HepG2 (cell line): Measurements from ENCODE around the gene SPHK2. TPM values are rescaled to one million over a fixed set of nuclear protein-coding genes. Genes with fewer than 3 reads are reported as not detected.

ENCODE experiments used
- ATAC-seq: fragments of 200-7000 bp; cut with Tn5 transposase; 3 replicates; pipeline ENCODE4 v1.9.1; 2020; ENCODE audit warnings: mild to moderate bottlenecking, moderate library complexity
- BruUV-seq: library from RNA; stranded (reverse); fragments of 400-500 nt; replicated peaks from 2 replicates; lab custom pipeline; 2021; lab: Mats Ljungman, UMichigan
- CTCF ChIA-PET: fragments of 300-600 bp; formaldehyde crosslinking; extraction: SDS; loops from one replicate; lab custom pipeline; 2021; ENCODE audit warnings: low total read pairs, inconsistent platforms, low intra/inter-chr PET ratio; lab: Yijun Ruan, JAX
- POLR2A ChIA-PET: fragments of 350-600 bp; sonication (Branson Sonifier 250); formaldehyde crosslinking; loops from one replicate; lab custom pipeline; 2020; ENCODE audit warnings: antibody characterized with exemption, inconsistent platforms; lab: Yijun Ruan, JAX
- DNase-seq: peaks from one replicate; pipeline ENCODE4 v3.0.0-alpha.2; 2015; ENCODE audit warnings: low spot score
- FAIRE-seq: peaks from 3 replicates; lab custom pipeline; 2011; peaks lifted over from hg19 to GRCh38; lab: Jason Lieb, UNC
- H2AFZ ChIP-seq: one replicate; pipeline ENCODE4 v1.6.1; 2011; ENCODE audit warnings: low read length, inconsistent platforms
- H3K27ac ChIP-seq: fragments of 300-600 bp; 3 replicates; pipeline ENCODE4 v1.8.0; 2011; ENCODE audit warnings: mixed run types, mild to moderate bottlenecking, mixed read lengths, low read length, inconsistent platforms; ENCODE audit not compliant: insufficient read depth; ENCODE audit errors: extremely low read length
- H3K27me3 ChIP-seq, 2 experiments: fragments of 200-600 bp in 1 of 2; 2 replicates in 1 of 2; 3 replicates in 1 of 2; pipeline versions ENCODE4 v1.6.0 to v1.8.0; 2011; ENCODE audit warnings: low read length in 2 of 2, mild to moderate bottlenecking in 2 of 2, moderate library complexity in 2 of 2, inconsistent platforms in 1 of 2; ENCODE audit not compliant: insufficient read depth in 2 of 2, control insufficient read depth in 1 of 2
- H3K36me3 ChIP-seq, 2 experiments: fragments of 200-600 bp in 1 of 2; replicated peaks in 1 of 2; 2 replicates in 1 of 2; 3 replicates in 1 of 2; pipeline versions ENCODE4 v1.5.1 to v1.8.0; 2011; ENCODE audit warnings: low read length in 2 of 2, inconsistent platforms in 1 of 2; ENCODE audit not compliant: insufficient read depth in 2 of 2, control insufficient read depth in 1 of 2
- H3K4me1 ChIP-seq: 2 replicates; pipeline ENCODE4 v1.5.1; 2012; ENCODE audit warnings: low read length, inconsistent platforms; ENCODE audit not compliant: insufficient read depth
- H3K4me2 ChIP-seq: 2 replicates; pipeline ENCODE4 v1.6.0; 2011; ENCODE audit warnings: low read depth, low read length, inconsistent platforms
- H3K4me3 ChIP-seq, 3 experiments: fragments of 200-600 bp in 1 of 3; sonication (generic), shearing (Covaris generic) in 1 of 3; replicated peaks in 1 of 3; 2 replicates each; pipeline ENCODE4 v1.5.1; 2011 to 2016; ENCODE audit warnings: low read length in 3 of 3, inconsistent platforms in 2 of 3, low read depth in 2 of 3, mild to moderate bottlenecking in 2 of 3, control low read depth in 1 of 3, mixed read lengths in 1 of 3; ENCODE audit not compliant: insufficient read depth in 1 of 3
- H3K79me2 ChIP-seq: one replicate; pipeline ENCODE4 v1.6.1; 2011; ENCODE audit warnings: low read length, inconsistent platforms; ENCODE audit not compliant: insufficient read depth
- H3K9ac ChIP-seq: 2 replicates; pipeline ENCODE4 v1.6.0; 2011; ENCODE audit warnings: mild to moderate bottlenecking, low read depth, low read length, inconsistent platforms; ENCODE audit not compliant: insufficient read depth
- H3K9me3 ChIP-seq: 2 replicates; pipeline ENCODE4 v1.5.1; 2012; ENCODE audit warnings: mild to moderate bottlenecking, low read length
- H4K20me1 ChIP-seq: 2 replicates; pipeline ENCODE4 v1.6.0; 2011; ENCODE audit warnings: inconsistent platforms, mild to moderate bottlenecking, low read length, moderate library complexity; ENCODE audit not compliant: insufficient read depth
- FLYWCH1 ChIP-seq: sonication (generic); formaldehyde crosslinking; IDR thresholded peaks from 2 replicates; pipeline ENCODE4 v1.8.1; 2023; ENCODE audit warnings: mild to moderate bottlenecking, missing genetic modification reagents
- HDAC2 ChIP-seq: sonication (generic); formaldehyde crosslinking; IDR thresholded peaks from 2 replicates; pipeline ENCODE4 v1.4.0; 2020; ENCODE audit warnings: missing genetic modification reagents
- KDM5A ChIP-seq: fragments of 200-600 bp; sonication (generic); IDR thresholded peaks from 2 replicates; pipeline ENCODE4 v1.7.0; 2018; ENCODE audit warnings: antibody characterized with exemption, mild to moderate bottlenecking, low read length, borderline replicate concordance
- KLF16 ChIP-seq, 2 experiments: sonication (generic) in 1 of 2; formaldehyde crosslinking in 1 of 2; IDR thresholded peaks; 2 replicates each; pipeline versions ENCODE4 v1.6.1 to v1.8.0; 2016 to 2023; ENCODE audit warnings: missing genetic modification reagents in 2 of 2, missing compliant biosample characterization in 1 of 2
- NR2F1 ChIP-seq, 2 experiments: fragments of 450-650 bp in 1 of 2; formaldehyde crosslinking in 1 of 2; IDR thresholded peaks; 2 replicates each; pipeline versions ENCODE4 v1.5.0 to v1.6.1; 2016 to 2020; ENCODE audit warnings: mild to moderate bottlenecking in 1 of 2, missing compliant biosample characterization in 1 of 2, missing genetic modification reagents in 1 of 2, moderate library complexity in 1 of 2
- NR2F2 ChIP-seq: IDR thresholded peaks from 2 replicates; pipeline ENCODE4 v1.6.1; 2012; ENCODE audit warnings: low read depth, inconsistent platforms, borderline replicate concordance
- ZNF136 ChIP-seq: sonication (generic); formaldehyde crosslinking; IDR thresholded peaks from 2 replicates; pipeline ENCODE4 v1.8.1; 2022; ENCODE audit warnings: low read depth, mild to moderate bottlenecking, moderate library complexity, missing genetic modification reagents
- ZNF773 ChIP-seq: sonication (generic); formaldehyde crosslinking; IDR thresholded peaks from 2 replicates; pipeline ENCODE4 v1.4.0; 2020; ENCODE audit warnings: missing genetic modification reagents, borderline replicate concordance
- WGBS: methylation state at CpG from one replicate; pipeline ENCODE4 v1.1.6; 2017; ENCODE audit warnings: low lambda C conversion rate; 5-methylcytosine and 5-hydroxymethylcytosine counted together
- in situ Hi-C: cut with HindIII; loops from 2 replicates; pipeline ENCODE4 v1.10.0; 2017; ENCODE audit warnings: low pct_unique_long_range_greater_than_20kb; ENCODE audit not compliant: extremely low pct_ligation_motif_present
- intact Hi-C: fragments of 100-400 bp; cut with micrococcal nuclease; formaldehyde crosslinking; loops from one replicate; pipeline ENCODE4 v1.10.0; 2022; ENCODE audit not compliant: unreplicated experiment
- polyA plus RNA-seq, 8 experiments: library from polyadenylated mRNA; depleted of rRNA in 3 of 8; stranded (reverse) in 7 of 8; unstranded in 1 of 8; fragments of >200 nt; fragmentation: Illumina TruSeq in 4 of 8; extraction: Trizol in 4 of 8; gene quantifications; 2 replicates each; pipeline versions ENCODE4 v1.2.1 to v1.2.3, GENCODE V29; 2011 to 2016; ENCODE audit warnings: low read depth in 4 of 8, missing spikeins in 1 of 8, mixed read lengths in 1 of 8; ENCODE audit not compliant: insufficient read depth in 1 of 8
- total RNA-seq, 5 experiments: library from RNA; depleted of rRNA; stranded (reverse); fragments of >200 nt; fragmentation: Illumina TruSeq; extraction: Trizol; gene quantifications; 2 replicates each; pipeline ENCODE4 v1.2.3, GENCODE V29; 2016; ENCODE audit warnings: low read depth in 1 of 5
- TF ChIP-seq, protein P1 (sequence below): fragments of 450-650 bp; IDR thresholded peaks from 2 replicates; pipeline ENCODE4 v1.6.1; 2017

SPHK2 gene
- total and polyA plus RNA-seq, 2 of the 13 experiments (the other 11 are each of a cell fraction or from before 2014, with no cell fraction given) = 2.9 to 14.4 TPM

DNA sequence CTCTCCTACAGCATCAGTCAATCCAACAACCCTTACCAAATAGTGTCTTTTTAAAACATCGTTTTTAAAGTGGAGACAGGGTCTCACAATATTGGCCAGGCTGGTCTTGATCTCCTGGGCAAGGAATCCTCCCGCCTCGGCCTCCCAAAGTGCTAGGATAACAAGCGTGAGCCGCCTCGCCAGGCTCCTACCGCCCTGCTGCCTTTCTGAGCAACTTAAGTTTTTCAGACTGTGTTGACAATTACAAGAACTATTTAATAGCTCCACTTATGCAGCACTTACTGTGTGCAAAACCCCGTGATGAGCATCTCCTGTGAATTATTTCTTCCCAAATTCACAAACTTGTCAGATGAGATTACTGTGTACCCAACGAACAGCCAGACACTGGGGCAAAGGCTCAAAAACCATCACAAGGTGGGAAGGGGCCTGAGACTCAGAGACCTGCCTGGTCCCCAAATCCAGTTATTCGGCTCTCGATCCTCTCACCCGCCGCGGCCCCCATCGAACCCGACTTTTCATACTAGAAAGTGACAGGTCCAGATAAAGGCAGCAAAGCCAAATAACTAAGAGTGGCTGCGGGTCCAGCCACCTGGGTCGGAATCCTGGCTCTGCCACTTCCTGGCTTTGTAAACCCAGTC lies 909 bp upstream of the SPHK2 start:
- 2% methylated on average over 18 of the region's 18 CpGs for WGBS
- peak overlapping the region; percentile 76 for H3K27ac ChIP-seq
- H3K9ac ChIP-seq = peak overlapping the region; percentile 96
- DNase-seq (no peak), ATAC-seq (no peak), FAIRE-seq (peak; percentile 15)
- POLR2A ChIA-PET = interaction anchor here (0.6 to 1.6 kb wide), 30 partner anchors 8 to 463 kb away, joined by 3 to 61 read pairs (median 6); partner anchors contain the start of genes CA11, DBP, NUCB1 and SPACA4
- intact Hi-C loops (loop anchor here (2.0 kb wide), 1 partner anchor 16 kb away; no protein-coding TSS in a partner anchor), in situ Hi-C loops (no loop called here)
- TSS peak; percentile 84 for BruUV-seq
- H3K4me2 ChIP-seq = peak overlapping the region; percentile 89
- CTCF ChIA-PET = no interaction called here
- no peak overlapping the region for H2AFZ ChIP-seq
- peak overlapping the region; percentile 89 to 99 (median 89) for H3K4me3 ChIP-seq
- peaks cover 38% of the 10 kb centered on the region for H4K20me1 ChIP-seq
- peaks cover 47% of the 10 kb centered on the region for H3K4me1 ChIP-seq
- H3K9me3 ChIP-seq = no peaks in the 10 kb centered on the region
- H3K27me3 ChIP-seq = no peaks in the 10 kb centered on the region; a peak in 1 of 5 replicates
- peaks cover 33% of the 10 kb centered on the region for H3K79me2 ChIP-seq
- TF ChIP-seq FLYWCH1 (CRISPR knock-in tag) (0 out of 2 replicates have a peak, but pooled peaks have one; percentile 17), KLF16 (CRISPR knock-in tag; IDR thresholded peaks at IDR 0.05) (no peak), ZNF136 (CRISPR knock-in tag) (no peak), ZNF773 (CRISPR knock-in tag) (0 out of 2 replicates have a peak, but pooled peaks have one; percentile 4), NR2F2 (peak; percentile 11; the same call in 1 of the 2 replicates), KDM5A (peak; percentile 91; the same call in 1 of the 2 replicates), NR2F1 (CRISPR knock-in tag; IDR thresholded peaks at IDR 0.05) (0 out of 4 replicates have a peak, but pooled peaks of 1 of the 2 experiments have one; percentile 27), HDAC2 (CRISPR knock-in tag) (no peak)
- TF ChIP-seq, protein P1, sequence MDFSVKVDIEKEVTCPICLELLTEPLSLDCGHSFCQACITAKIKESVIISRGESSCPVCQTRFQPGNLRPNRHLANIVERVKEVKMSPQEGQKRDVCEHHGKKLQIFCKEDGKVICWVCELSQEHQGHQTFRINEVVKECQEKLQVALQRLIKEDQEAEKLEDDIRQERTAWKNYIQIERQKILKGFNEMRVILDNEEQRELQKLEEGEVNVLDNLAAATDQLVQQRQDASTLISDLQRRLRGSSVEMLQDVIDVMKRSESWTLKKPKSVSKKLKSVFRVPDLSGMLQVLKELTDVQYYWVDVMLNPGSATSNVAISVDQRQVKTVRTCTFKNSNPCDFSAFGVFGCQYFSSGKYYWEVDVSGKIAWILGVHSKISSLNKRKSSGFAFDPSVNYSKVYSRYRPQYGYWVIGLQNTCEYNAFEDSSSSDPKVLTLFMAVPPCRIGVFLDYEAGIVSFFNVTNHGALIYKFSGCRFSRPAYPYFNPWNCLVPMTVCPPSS = no peak
- H3K36me3 ChIP-seq = peaks cover 15 to 28% of the 10 kb centered on the region in 2 experiments
